ENCODE measurements around the gene FAM193B. TPM values are rescaled to one million over a fixed set of nuclear protein-coding genes. Genes with fewer than 3 reads are reported as not detected.

Gene FAM193B
- total RNA-seq, 1 donor from 2014 or later, result 165 TPM

DNA sequence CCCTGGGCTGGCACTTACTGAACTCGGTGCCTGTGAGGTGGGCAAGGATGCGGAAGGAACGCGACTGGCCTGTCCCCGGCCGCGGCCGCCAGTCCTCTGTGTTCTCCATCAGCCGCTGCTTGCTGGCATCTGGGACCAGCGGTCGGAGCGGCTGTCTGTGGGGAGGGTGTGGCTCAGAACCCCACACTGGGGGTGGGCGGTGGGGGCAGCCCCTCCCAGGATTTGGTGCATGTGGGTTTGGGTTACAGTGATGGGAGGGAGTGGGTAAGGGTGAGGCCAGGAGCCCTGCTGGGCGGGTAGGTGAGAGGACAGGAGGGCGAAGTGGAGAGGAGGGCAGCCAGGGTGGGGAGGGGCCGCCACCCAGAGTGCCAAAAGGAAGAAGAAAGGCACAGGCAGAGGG, 63.4 kb downstream of the FAM193B start:
- no peak overlapping the region for H3K4me3 Mint-ChIP-seq (ENCODE audit: low read depth)
- H3K36me3 Mint-ChIP-seq (ENCODE audit: insufficient read depth), result peaks cover 18% of the 10 kb centered on the region
- TF ChIP-seq, protein P1, sequence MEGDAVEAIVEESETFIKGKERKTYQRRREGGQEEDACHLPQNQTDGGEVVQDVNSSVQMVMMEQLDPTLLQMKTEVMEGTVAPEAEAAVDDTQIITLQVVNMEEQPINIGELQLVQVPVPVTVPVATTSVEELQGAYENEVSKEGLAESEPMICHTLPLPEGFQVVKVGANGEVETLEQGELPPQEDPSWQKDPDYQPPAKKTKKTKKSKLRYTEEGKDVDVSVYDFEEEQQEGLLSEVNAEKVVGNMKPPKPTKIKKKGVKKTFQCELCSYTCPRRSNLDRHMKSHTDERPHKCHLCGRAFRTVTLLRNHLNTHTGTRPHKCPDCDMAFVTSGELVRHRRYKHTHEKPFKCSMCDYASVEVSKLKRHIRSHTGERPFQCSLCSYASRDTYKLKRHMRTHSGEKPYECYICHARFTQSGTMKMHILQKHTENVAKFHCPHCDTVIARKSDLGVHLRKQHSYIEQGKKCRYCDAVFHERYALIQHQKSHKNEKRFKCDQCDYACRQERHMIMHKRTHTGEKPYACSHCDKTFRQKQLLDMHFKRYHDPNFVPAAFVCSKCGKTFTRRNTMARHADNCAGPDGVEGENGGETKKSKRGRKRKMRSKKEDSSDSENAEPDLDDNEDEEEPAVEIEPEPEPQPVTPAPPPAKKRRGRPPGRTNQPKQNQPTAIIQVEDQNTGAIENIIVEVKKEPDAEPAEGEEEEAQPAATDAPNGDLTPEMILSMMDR (IDR thresholded peaks at IDR 0.05; ENCODE audit: unreplicated experiment), result no peak

GRCh38 chr5:177490311-177490991, 63.9 kb downstream of the FAM193B start:
- no peak overlapping the region for H3K4me3 Mint-ChIP-seq (ENCODE audit: low read depth)
- H3K9me3 Mint-ChIP-seq (ENCODE audit: low read depth), result no peaks in the 10 kb centered on the region
- DNase-seq (ENCODE audit: low spot score, unreplicated experiment), result no peak
- H3K4me1 Mint-ChIP-seq (ENCODE audit: low read depth), result peaks cover 2% of the 10 kb centered on the region
- TF ChIP-seq, protein P1 (IDR thresholded peaks at IDR 0.05; ENCODE audit: unreplicated experiment), result no peak
- H3K36me3 Mint-ChIP-seq (ENCODE audit: insufficient read depth), result peaks cover 18% of the 10 kb centered on the region
- no peaks in the 10 kb centered on the region for H3K27me3 Mint-ChIP-seq
- H3K27ac Mint-ChIP-seq, result no peak overlapping the region

More for the DNA sequence above, 63.4 kb downstream of the FAM193B start:
- H3K27me3 Mint-ChIP-seq, result no peaks in the 10 kb centered on the region
- DNase-seq (ENCODE audit: low spot score, unreplicated experiment), result no peak
- no peaks in the 10 kb centered on the region for H3K9me3 Mint-ChIP-seq (ENCODE audit: low read depth)
- H3K27ac Mint-ChIP-seq, result no peak overlapping the region
- H3K4me1 Mint-ChIP-seq (ENCODE audit: low read depth), result peaks cover 3% of the 10 kb centered on the region

- TF ChIP-seq, protein P1 (IDR thresholded peaks at IDR 0.05; ENCODE audit: unreplicated experiment), result peak; percentile 11
- Mint-ChIP-seq H3K4me3 (ENCODE audit: low read depth) (no peak overlapping the region), H3K27me3 (no peaks in the 10 kb centered on the region), H3K27ac (no peak overlapping the region), H3K4me1 (ENCODE audit: low read depth) (peaks cover 2% of the 10 kb centered on the region), H3K9me3 (ENCODE audit: low read depth) (no peaks in the 10 kb centered on the region), H3K36me3 (ENCODE audit: insufficient read depth) (peaks cover 22% of the 10 kb centered on the region)
- no peak for DNase-seq (ENCODE audit: low spot score, unreplicated experiment)
Measured at GRCh38 chr5:177489119-177489716, 65.1 kb downstream of the FAM193B start.

DNA sequence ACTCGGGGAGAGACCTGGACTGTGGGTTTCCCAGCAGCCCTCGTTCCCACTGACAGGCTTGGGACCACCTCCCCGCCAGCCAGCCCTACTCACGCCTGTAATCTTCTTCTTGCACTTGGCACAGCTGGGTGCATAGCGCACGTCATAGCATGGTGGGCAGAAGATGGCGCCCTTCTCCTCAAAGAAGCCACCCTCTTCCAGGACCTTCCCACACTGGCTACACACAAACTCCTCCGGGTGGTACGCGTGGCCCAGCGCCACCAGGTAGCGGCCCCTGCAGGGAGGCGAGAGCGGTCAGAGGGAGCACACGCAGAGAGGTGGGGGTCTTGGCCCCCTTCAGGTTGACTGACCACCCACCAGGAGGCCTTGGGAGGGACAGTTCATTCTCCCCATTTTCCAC, 66.4 kb downstream of the FAM193B start:
- TF ChIP-seq, protein P1 (IDR thresholded peaks at IDR 0.05; ENCODE audit: unreplicated experiment), result no peak
- Mint-ChIP-seq H3K4me1 (ENCODE audit: low read depth) (peaks cover 2% of the 10 kb centered on the region), H3K9me3 (ENCODE audit: low read depth) (no peaks in the 10 kb centered on the region), H3K36me3 (ENCODE audit: insufficient read depth) (peaks cover 24% of the 10 kb centered on the region), H3K4me3 (ENCODE audit: low read depth) (no peak overlapping the region), H3K27ac (no peak overlapping the region), H3K27me3 (no peaks in the 10 kb centered on the region)
- no peak for DNase-seq (ENCODE audit: low spot score, unreplicated experiment)

DNA sequence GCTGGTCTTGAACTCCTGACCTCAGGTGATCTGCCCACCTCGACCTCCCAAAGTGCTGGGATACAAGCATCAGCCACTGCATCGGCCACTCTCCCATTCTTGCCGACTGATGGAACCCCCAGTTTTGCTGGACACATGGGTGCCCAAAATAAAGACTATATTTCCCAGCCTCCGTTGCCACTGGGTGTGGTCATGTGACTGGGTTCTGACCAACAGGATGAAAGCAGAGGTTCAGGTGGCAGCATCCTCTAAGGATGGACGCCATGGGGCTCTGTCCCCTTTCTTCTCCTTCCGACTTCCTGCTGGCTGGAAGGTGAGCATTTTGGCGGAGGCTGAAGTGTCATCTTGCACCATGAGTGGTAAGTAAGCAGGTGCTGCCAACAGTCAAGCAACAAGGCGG, 67.2 kb downstream of the FAM193B start:
- TF ChIP-seq, protein P1 (IDR thresholded peaks at IDR 0.05; ENCODE audit: unreplicated experiment), result no peak
- Mint-ChIP-seq H3K27me3 (no peaks in the 10 kb centered on the region), H3K27ac (no peak overlapping the region), H3K4me1 (ENCODE audit: low read depth) (no peaks in the 10 kb centered on the region), H3K4me3 (ENCODE audit: low read depth) (no peak overlapping the region), H3K9me3 (ENCODE audit: low read depth) (no peaks in the 10 kb centered on the region), H3K36me3 (ENCODE audit: insufficient read depth) (peaks cover 19% of the 10 kb centered on the region)
- DNase-seq (ENCODE audit: low spot score, unreplicated experiment), result no peak
